Body of pancreas (tissue), 4 donors: ENCODE results near the gene NUDT3.

Source experiments
- POLR2A ChIP-seq, 3 donors: fragments of 450-650 bp; IDR thresholded peaks; one replicate each; pipeline ENCODE4 v1.6.1; 2016; ENCODE audit warnings: antibody characterized with exemption in 3 of 3, mild to moderate bottlenecking in 2 of 3
- TF ChIP-seq, protein P1 (sequence below), 7 experiments: fragments of 450-650 bp in 4 of 7; fragments of 200-600 bp in 3 of 7; sonication (generic) in 3 of 7; IDR thresholded peaks; one replicate each; pipeline ENCODE4 v1.5.1; 2016 to 2019; ENCODE audit warnings: antibody characterized with exemption in 7 of 7

DNA sequence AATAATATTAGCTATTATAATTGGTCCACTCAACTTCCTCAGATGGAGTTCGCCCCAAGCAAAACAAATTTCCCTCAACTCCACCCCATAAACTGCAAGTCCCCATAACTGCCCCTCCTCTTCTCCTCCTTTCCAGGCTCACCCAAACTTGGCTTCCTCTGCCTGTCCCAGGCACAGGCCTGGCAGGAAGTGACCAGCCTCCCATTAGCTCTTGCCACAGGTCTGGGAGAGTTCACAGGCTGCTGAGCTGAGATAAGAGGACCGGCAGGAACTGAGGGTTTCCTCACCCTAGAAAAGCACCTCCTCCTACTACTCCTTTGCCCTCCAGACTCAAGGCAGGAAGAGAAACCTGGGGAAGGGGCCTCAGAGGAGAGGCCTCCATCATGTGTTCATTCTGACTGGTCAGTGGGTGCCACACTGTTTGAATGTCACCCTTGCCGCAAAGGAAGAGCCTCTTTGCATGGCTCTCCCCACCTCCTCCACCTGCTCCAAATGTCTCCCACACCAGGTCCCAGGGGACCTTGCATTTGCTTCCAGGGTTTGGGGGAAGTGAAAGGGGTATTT, 119.1 kb downstream of the NUDT3 start:
- no peak for TF ChIP-seq POLR2A (IDR thresholded peaks at IDR 0.05)
- TF ChIP-seq, protein P1, sequence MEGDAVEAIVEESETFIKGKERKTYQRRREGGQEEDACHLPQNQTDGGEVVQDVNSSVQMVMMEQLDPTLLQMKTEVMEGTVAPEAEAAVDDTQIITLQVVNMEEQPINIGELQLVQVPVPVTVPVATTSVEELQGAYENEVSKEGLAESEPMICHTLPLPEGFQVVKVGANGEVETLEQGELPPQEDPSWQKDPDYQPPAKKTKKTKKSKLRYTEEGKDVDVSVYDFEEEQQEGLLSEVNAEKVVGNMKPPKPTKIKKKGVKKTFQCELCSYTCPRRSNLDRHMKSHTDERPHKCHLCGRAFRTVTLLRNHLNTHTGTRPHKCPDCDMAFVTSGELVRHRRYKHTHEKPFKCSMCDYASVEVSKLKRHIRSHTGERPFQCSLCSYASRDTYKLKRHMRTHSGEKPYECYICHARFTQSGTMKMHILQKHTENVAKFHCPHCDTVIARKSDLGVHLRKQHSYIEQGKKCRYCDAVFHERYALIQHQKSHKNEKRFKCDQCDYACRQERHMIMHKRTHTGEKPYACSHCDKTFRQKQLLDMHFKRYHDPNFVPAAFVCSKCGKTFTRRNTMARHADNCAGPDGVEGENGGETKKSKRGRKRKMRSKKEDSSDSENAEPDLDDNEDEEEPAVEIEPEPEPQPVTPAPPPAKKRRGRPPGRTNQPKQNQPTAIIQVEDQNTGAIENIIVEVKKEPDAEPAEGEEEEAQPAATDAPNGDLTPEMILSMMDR (IDR thresholded peaks at IDR 0.05) = no peak
